GM23338 (cell line): ENCODE data around the gene CHIA. TPM values are rescaled to one million over a fixed set of nuclear protein-coding genes. Genes with fewer than 3 reads are reported as not detected.

Experiments
- ATAC-seq: fragments of 200-7000 bp; cut with Tn5 transposase; 3 replicates; pipeline ENCODE4 v1.9.1; 2020
- DNase-seq: peaks from one replicate; pipeline ENCODE4 v3.0.0-alpha.2; 2015; ENCODE audit warnings: low spot score
- H2AFZ ChIP-seq: fragments of 200-600 bp; sonication (generic); 2 replicates; pipeline ENCODE4 v1.8.0; 2016; ENCODE audit warnings: antibody characterized with exemption, mild to moderate bottlenecking, moderate library complexity
- H3F3A ChIP-seq: fragments of 200-600 bp; sonication (generic); replicated peaks from 2 replicates; pipeline ENCODE4 v1.8.0; 2017; ENCODE audit warnings: antibody characterized with exemption, mixed run types, low read depth
- H3K27ac ChIP-seq: fragments of 200-600 bp; sonication (generic); 2 replicates; pipeline ENCODE4 v1.6.1; 2016; ENCODE audit warnings: low read depth
- H3K27me3 ChIP-seq: fragments of 200-600 bp; sonication (generic); 2 replicates; pipeline ENCODE4 v1.8.0; 2016; ENCODE audit warnings: mild to moderate bottlenecking, mixed run types, moderate library complexity; ENCODE audit not compliant: insufficient read depth
- H3K36me3 ChIP-seq: fragments of 200-600 bp; sonication (generic); 2 replicates; pipeline ENCODE4 v1.8.0; 2016; ENCODE audit warnings: mild to moderate bottlenecking; ENCODE audit not compliant: insufficient read depth
- H3K4me1 ChIP-seq: fragments of 200-600 bp; sonication (generic); 2 replicates; pipeline ENCODE4 v1.8.0; 2016; ENCODE audit warnings: mild to moderate bottlenecking, moderate library complexity; ENCODE audit not compliant: insufficient read depth
- H3K4me2 ChIP-seq: fragments of 200-600 bp; sonication (generic); 2 replicates; pipeline ENCODE4 v1.7.1; 2017; ENCODE audit warnings: mixed run types
- H3K4me3 ChIP-seq: fragments of 200-600 bp; sonication (generic); 2 replicates; pipeline ENCODE4 v1.6.1; 2016; ENCODE audit warnings: mixed run types
- H3K79me2 ChIP-seq: fragments of 200-600 bp; sonication (generic); replicated peaks from 2 replicates; pipeline ENCODE4 v1.8.0; 2017; ENCODE audit warnings: mild to moderate bottlenecking; ENCODE audit not compliant: insufficient read depth
- H3K9me2 ChIP-seq: fragments of 200-600 bp; sonication (generic); 2 replicates; pipeline ENCODE4 v1.8.0; 2017; ENCODE audit not compliant: insufficient read depth
- H4K20me1 ChIP-seq: fragments of 200-600 bp; sonication (generic); replicated peaks from 2 replicates; pipeline ENCODE4 v1.8.0; 2017; ENCODE audit warnings: mild to moderate bottlenecking; ENCODE audit not compliant: insufficient read depth
- H3K27ac Mint-ChIP-seq: 2 replicates; pipeline ENCODE4 v1.8.0; 2020; ENCODE audit warnings: inconsistent platforms, mild to moderate bottlenecking, moderate library complexity, mixed read lengths
- H3K27me3 Mint-ChIP-seq: 3 replicates; pipeline ENCODE4 v1.8.0; 2022; ENCODE audit warnings: low read depth, mild to moderate bottlenecking, moderate library complexity, mixed read lengths, inconsistent platforms; ENCODE audit not compliant: insufficient read depth, poor library complexity
- H3K36me3 Mint-ChIP-seq: 3 replicates; pipeline ENCODE4 v1.8.0; 2021; ENCODE audit warnings: low read depth, mild to moderate bottlenecking, inconsistent platforms, moderate library complexity, mixed read lengths
- H3K4me1 Mint-ChIP-seq: 3 replicates; pipeline ENCODE4 v1.8.0; 2020; ENCODE audit warnings: mild to moderate bottlenecking, inconsistent platforms, mixed read lengths
- H3K4me3 Mint-ChIP-seq: 3 replicates; pipeline ENCODE4 v1.8.0; 2021; ENCODE audit warnings: moderate library complexity, mild to moderate bottlenecking, inconsistent platforms, mixed read lengths
- H3K9me3 Mint-ChIP-seq: 3 replicates; pipeline ENCODE4 v1.8.0; 2020; ENCODE audit warnings: moderate library complexity, mild to moderate bottlenecking, inconsistent platforms, mixed read lengths
- CREB1 ChIP-seq: fragments of 250-450 bp; sonication (Bioruptor Pico); IDR thresholded peaks from 2 replicates; pipeline ENCODE4 v1.5.0; 2020; ENCODE audit warnings: low read depth, mild to moderate bottlenecking, moderate library complexity
- ETS1 ChIP-seq: IDR thresholded peaks from 2 replicates; pipeline ENCODE4 v1.6.1; 2016; ENCODE audit warnings: antibody characterized with exemption
- EZH2phosphoT487 ChIP-seq: fragments of 200-600 bp; sonication (generic); IDR thresholded peaks from one replicate; pipeline ENCODE4 v1.8.1; 2018; ENCODE audit warnings: antibody characterized with exemption; ENCODE audit not compliant: unreplicated experiment
- JUNB ChIP-seq: IDR thresholded peaks from one replicate; pipeline ENCODE4 v1.6.1; 2016; ENCODE audit warnings: antibody characterized with exemption; ENCODE audit not compliant: unreplicated experiment
- REST ChIP-seq: IDR thresholded peaks from one replicate; pipeline ENCODE4 v1.6.1; 2018; ENCODE audit warnings: antibody characterized with exemption; ENCODE audit not compliant: unreplicated experiment
- STAT1 ChIP-seq: IDR thresholded peaks from one replicate; pipeline ENCODE4 v1.6.1; 2016; ENCODE audit warnings: antibody characterized with exemption; ENCODE audit not compliant: unreplicated experiment
- ZNF114 ChIP-seq: fragments of 250-450 bp; sonication (Bioruptor Pico); IDR thresholded peaks from 2 replicates; pipeline ENCODE4 v1.5.0; 2020; ENCODE audit warnings: mild to moderate bottlenecking, moderate library complexity
- polyA plus RNA-seq: library from polyadenylated mRNA; unstranded; fragments of >200 nt; fragmentation: Nextera tagmentation; extraction: Ambion mirVana; gene quantifications from 2 replicates; pipeline ENCODE4 v1.2.1, GENCODE V29; 2016
- total RNA-seq: library from RNA; depleted of rRNA; stranded (reverse); fragments of >200 nt; shearing (Covaris generic); gene quantifications from 2 replicates; pipeline ENCODE4 v1.2.3, GENCODE V29; 2014
- TF ChIP-seq, protein P1 (sequence below), 2 experiments: fragments of 200-600 bp in 1 of 2; sonication (generic) in 1 of 2; conservative IDR thresholded peaks; 2 replicates each; pipeline versions ENCODE4 v1.5.1 to v1.6.1; 2016 to 2017; ENCODE audit warnings: antibody characterized with exemption in 2 of 2, low read depth in 2 of 2, mild to moderate bottlenecking in 2 of 2, moderate library complexity in 1 of 2
- TF ChIP-seq, protein P2 (sequence below): fragments of 250-450 bp; sonication (Bioruptor Pico); IDR thresholded peaks from 2 replicates; pipeline ENCODE4 v1.5.0; 2020; ENCODE audit warnings: mild to moderate bottlenecking, moderate library complexity

The CHIA gene
- total and polyA plus RNA-seq, 2 experiments from 2014 or later = not detected

DNA sequence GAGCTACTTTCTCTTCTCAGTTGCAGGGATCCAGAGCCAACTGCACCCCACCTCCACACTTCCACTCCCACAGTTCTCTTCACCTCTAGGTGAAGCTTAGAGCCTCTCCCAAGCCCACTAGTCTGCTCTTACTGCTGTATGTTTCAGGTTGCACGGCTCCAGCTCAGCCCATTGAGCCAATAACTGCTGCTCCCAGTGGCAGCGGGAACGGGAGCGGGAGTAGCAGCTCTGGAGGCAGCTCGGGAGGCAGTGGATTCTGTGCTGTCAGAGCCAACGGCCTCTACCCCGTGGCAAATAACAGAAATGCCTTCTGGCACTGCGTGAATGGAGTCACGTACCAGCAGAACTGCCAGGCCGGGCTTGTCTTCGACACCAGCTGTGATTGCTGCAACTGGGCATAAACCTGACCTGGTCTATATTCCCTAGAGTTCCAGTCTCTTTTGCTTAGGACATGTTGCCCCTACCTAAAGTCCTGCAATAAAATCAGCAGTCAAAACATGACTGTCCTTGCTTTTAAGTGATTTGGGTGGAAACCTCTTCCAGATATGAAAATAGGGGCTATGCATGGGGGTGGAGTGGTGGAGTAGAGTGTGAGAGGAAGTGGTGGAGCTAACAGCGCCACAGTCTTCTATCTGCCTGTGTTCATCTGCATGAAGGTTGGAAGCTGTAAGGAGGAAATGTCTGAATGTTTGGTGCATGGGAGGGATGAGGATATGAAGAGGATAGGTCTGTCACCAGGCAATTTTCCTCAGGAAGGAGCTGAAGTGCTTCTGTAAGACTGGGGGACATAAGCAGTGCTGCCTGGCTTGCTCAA is 29.6 kb downstream of the CHIA start:
- H3K4me3 Mint-ChIP-seq = no peak overlapping the region
- Histone ChIP-seq H3K9me2 (peaks cover 14% of the 10 kb centered on the region; the same call in 1 of the 2 replicates), H4K20me1 (no peaks in the 10 kb centered on the region), H3K4me3 (no peak overlapping the region), H3K27ac (no peak overlapping the region), H3K27me3 (no peaks in the 10 kb centered on the region), H3K4me1 (no peaks in the 10 kb centered on the region), H3K4me2 (no peak overlapping the region), H3K79me2 (no peaks in the 10 kb centered on the region), H2AFZ (peak overlapping the region; percentile 63; the same call in 1 of the 2 replicates), H3F3A (no peaks in the 10 kb centered on the region), H3K36me3 (no peaks in the 10 kb centered on the region)
- DNase-seq (peak; percentile 16), ATAC-seq (peak; percentile 76)
- no peaks in the 10 kb centered on the region for H3K9me3 Mint-ChIP-seq
- H3K27me3 Mint-ChIP-seq = no peaks in the 10 kb centered on the region
- H3K27ac Mint-ChIP-seq = no peak overlapping the region
- no peaks in the 10 kb centered on the region for H3K36me3 Mint-ChIP-seq
- H3K4me1 Mint-ChIP-seq = peaks cover 2% of the 10 kb centered on the region; the same call in 1 of the 3 replicates
- TF ChIP-seq ZNF114 (CRISPR knock-in tag) (no peak), EZH2phosphoT487 (no peak), REST (no peak), CREB1 (no peak), JUNB (no peak), ETS1 (no peak), STAT1 (no peak)
- TF ChIP-seq, protein P1, sequence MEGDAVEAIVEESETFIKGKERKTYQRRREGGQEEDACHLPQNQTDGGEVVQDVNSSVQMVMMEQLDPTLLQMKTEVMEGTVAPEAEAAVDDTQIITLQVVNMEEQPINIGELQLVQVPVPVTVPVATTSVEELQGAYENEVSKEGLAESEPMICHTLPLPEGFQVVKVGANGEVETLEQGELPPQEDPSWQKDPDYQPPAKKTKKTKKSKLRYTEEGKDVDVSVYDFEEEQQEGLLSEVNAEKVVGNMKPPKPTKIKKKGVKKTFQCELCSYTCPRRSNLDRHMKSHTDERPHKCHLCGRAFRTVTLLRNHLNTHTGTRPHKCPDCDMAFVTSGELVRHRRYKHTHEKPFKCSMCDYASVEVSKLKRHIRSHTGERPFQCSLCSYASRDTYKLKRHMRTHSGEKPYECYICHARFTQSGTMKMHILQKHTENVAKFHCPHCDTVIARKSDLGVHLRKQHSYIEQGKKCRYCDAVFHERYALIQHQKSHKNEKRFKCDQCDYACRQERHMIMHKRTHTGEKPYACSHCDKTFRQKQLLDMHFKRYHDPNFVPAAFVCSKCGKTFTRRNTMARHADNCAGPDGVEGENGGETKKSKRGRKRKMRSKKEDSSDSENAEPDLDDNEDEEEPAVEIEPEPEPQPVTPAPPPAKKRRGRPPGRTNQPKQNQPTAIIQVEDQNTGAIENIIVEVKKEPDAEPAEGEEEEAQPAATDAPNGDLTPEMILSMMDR (conservative IDR thresholded peaks at IDR 0.05; ENCODE audit: low read depth in 2 of 2) = no peak
- TF ChIP-seq, protein P2, sequence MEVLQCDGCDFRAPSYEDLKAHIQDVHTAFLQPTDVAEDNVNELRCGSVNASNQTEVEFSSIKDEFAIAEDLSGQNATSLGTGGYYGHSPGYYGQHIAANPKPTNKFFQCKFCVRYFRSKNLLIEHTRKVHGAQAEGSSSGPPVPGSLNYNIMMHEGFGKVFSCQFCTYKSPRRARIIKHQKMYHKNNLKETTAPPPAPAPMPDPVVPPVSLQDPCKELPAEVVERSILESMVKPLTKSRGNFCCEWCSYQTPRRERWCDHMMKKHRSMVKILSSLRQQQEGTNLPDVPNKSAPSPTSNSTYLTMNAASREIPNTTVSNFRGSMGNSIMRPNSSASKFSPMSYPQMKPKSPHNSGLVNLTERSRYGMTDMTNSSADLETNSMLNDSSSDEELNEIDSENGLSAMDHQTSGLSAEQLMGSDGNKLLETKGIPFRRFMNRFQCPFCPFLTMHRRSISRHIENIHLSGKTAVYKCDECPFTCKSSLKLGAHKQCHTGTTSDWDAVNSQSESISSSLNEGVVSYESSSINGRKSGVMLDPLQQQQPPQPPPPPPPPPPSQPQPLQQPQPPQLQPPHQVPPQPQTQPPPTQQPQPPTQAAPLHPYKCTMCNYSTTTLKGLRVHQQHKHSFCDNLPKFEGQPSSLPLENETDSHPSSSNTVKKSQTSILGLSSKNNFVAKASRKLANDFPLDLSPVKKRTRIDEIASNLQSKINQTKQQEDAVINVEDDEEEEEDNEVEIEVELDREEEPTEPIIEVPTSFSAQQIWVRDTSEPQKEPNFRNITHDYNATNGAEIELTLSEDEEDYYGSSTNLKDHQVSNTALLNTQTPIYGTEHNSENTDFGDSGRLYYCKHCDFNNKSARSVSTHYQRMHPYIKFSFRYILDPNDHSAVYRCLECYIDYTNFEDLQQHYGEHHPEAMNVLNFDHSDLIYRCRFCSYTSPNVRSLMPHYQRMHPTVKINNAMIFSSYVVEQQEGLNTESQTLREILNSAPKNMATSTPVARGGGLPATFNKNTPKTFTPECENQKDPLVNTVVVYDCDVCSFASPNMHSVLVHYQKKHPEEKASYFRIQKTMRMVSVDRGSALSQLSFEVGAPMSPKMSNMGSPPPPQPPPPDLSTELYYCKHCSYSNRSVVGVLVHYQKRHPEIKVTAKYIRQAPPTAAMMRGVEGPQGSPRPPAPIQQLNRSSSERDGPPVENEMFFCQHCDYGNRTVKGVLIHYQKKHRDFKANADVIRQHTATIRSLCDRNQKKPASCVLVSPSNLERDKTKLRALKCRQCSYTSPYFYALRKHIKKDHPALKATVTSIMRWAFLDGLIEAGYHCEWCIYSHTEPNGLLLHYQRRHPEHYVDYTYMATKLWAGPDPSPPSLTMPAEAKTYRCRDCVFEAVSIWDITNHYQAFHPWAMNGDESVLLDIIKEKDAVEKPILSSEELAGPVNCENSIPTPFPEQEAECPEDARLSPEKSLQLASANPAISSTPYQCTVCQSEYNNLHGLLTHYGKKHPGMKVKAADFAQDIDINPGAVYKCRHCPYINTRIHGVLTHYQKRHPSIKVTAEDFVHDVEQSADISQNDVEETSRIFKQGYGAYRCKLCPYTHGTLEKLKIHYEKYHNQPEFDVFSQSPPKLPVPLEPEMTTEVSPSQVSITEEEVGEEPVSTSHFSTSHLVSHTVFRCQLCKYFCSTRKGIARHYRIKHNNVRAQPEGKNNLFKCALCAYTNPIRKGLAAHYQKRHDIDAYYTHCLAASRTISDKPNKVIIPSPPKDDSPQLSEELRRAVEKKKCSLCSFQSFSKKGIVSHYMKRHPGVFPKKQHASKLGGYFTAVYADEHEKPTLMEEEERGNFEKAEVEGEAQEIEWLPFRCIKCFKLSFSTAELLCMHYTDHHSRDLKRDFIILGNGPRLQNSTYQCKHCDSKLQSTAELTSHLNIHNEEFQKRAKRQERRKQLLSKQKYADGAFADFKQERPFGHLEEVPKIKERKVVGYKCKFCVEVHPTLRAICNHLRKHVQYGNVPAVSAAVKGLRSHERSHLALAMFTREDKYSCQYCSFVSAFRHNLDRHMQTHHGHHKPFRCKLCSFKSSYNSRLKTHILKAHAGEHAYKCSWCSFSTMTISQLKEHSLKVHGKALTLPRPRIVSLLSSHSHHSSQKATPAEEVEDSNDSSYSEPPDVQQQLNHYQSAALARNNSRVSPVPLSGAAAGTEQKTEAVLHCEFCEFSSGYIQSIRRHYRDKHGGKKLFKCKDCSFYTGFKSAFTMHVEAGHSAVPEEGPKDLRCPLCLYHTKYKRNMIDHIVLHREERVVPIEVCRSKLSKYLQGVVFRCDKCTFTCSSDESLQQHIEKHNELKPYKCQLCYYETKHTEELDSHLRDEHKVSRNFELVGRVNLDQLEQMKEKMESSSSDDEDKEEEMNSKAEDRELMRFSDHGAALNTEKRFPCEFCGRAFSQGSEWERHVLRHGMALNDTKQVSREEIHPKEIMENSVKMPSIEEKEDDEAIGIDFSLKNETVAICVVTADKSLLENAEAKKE = no peak
